Measurements from ENCODE around the gene CCDC88A. TPM values are rescaled to one million over a fixed set of nuclear protein-coding genes. Genes with fewer than 3 reads are reported as not detected.
"Not testable (repeated sequence)": the region's sequence is repeated elsewhere in the genome, so short reads cannot be mapped to it uniquely, and the experiment has no call there.

CCDC88A gene
- total RNA-seq, 3 donors from 2014 or later = 36.1 to 74.6 (median 50.1) TPM

DNA sequence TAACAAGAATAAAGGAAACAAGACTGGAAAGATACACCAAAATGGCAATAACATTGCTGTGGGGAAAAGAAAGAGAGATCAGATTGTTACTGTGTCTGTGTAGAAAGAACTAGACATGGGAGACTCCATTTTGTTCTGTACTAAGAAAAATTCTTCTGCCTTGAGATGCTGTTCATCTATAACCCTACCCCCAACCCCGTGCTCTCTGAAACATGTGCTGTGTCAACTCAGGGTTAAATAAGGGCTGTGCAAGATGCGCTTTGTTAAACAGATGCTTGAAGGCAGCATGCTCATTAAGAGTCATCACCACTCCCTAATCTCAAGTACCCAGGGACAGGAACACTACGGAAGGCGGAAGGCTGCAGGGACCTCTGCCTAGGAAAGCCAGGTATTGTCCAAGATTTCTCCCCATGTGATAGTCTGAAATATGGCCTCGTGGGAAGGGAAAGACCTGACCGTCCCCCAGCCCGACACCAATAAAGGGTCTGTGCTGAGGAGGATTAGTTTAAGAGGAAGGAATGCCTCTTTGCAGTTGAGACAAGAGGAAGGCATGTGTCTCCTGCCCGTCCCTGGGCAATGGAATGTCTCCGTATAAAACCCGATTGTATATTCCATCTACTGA, 140.3 kb downstream of the CCDC88A start:
- H3K4me3 ChIP-seq; H3K36me3 ChIP-seq; H3K27me3 ChIP-seq; H3K4me1 ChIP-seq; DNase-seq (ENCODE audit: low spot score in 2 of 2); H3K27ac ChIP-seq; H3K9me3 ChIP-seq; intact Hi-C loops (cut with DNase I; ENCODE audit: low total_unique reads): not testable (repeated sequence)

- TF ChIP-seq CTCF (IDR thresholded peaks at IDR 0.05) (no peak), POLR2AphosphoS5 (IDR thresholded peaks at IDR 0.05) (no peak)
- no peak for DNase-seq (ENCODE audit: low spot score in 2 of 2)
- H3K4me3 ChIP-seq = no peak overlapping the region
- H3K4me1 ChIP-seq = no peaks in the 10 kb centered on the region
- H3K27ac ChIP-seq = no peak overlapping the region
- intact Hi-C loops (cut with DNase I; ENCODE audit: low total_unique reads) = no loop called here
- H3K9me3 ChIP-seq = no peaks in the 10 kb centered on the region
- no peaks in the 10 kb centered on the region for H3K36me3 ChIP-seq
- no peaks in the 10 kb centered on the region for H3K27me3 ChIP-seq
Measured at GRCh38 chr2:55277310-55277709, 142.3 kb downstream of the CCDC88A start.

DNA sequence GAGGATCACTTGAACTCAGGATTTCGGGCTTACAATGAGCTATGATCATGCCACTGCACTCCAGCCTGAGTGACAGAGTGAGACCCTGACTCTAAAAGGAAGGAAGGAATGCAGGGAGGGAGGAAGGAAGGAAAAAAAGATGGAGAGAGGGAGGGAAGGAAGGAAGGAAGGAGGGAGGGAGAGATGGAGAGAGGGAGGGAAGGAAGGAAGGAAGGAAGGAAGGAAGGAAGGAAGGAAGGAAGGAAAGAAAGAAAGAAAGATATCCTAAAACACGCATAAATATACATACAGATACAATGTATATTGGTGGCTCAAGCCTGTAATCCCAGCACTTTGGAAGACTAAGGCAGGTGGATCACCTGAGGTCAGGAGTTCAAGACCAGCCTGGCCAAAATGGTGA, 145.3 kb downstream of the CCDC88A start:
- DNase-seq (ENCODE audit: low spot score in 2 of 2); H3K27me3 ChIP-seq; intact Hi-C loops (cut with DNase I; ENCODE audit: low total_unique reads); H3K27ac ChIP-seq; H3K4me1 ChIP-seq; H3K4me3 ChIP-seq; H3K9me3 ChIP-seq; H3K36me3 ChIP-seq: not testable (repeated sequence)

- Histone ChIP-seq H3K4me3 (peak overlapping the region; percentile 51 to 72 (median 66)), H3K27ac (peak overlapping the region; percentile 67 to 81), H3K9me3 (no peaks in the 10 kb centered on the region), H3K4me1 (no peaks in the 10 kb centered on the region), H3K27me3 (no peaks in the 10 kb centered on the region), H3K36me3 (no peaks in the 10 kb centered on the region)
- TF ChIP-seq POLR2AphosphoS5 (IDR thresholded peaks at IDR 0.05) (no peak), CTCF (IDR thresholded peaks at IDR 0.05) (no peak), POLR2A (IDR thresholded peaks at IDR 0.05) (no peak)
- intact Hi-C loops (cut with DNase I; ENCODE audit: low total_unique reads) = no loop called here
- DNase-seq (ENCODE audit: low spot score in 2 of 2) = no peak
Measured at GRCh38 chr2:55269645-55269990, 150.0 kb downstream of the CCDC88A start.

GRCh38 chr2:55268907-55269644, 150.6 kb downstream of the CCDC88A start, which contains the start of gene MTIF2:
Gene MTIF2, minus strand, starts transcription at chr2:55269231. Its CDS starts 5,373 bp downstream, at chr2:55263858.
- no peaks in the 10 kb centered on the region for H3K4me1 ChIP-seq
- DNase-seq (ENCODE audit: low spot score in 2 of 2) = peak; percentile 91 to 96
- no peaks in the 10 kb centered on the region for H3K27me3 ChIP-seq
- peak within 1 kb of the TSS; percentile 81 to 82 for H3K27ac ChIP-seq
- no peaks in the 10 kb centered on the region for H3K9me3 ChIP-seq
- H3K36me3 ChIP-seq = no peaks in the 10 kb centered on the region
- peak within 1 kb of the TSS; percentile 51 to 72 (median 66) for H3K4me3 ChIP-seq
- intact Hi-C loops (cut with DNase I; ENCODE audit: low total_unique reads) = no loop called here
- TF ChIP-seq POLR2AphosphoS5 (IDR thresholded peaks at IDR 0.05) (peak; percentile 70 to 87 (median 84)), POLR2A (IDR thresholded peaks at IDR 0.05) (no peak)

DNA sequence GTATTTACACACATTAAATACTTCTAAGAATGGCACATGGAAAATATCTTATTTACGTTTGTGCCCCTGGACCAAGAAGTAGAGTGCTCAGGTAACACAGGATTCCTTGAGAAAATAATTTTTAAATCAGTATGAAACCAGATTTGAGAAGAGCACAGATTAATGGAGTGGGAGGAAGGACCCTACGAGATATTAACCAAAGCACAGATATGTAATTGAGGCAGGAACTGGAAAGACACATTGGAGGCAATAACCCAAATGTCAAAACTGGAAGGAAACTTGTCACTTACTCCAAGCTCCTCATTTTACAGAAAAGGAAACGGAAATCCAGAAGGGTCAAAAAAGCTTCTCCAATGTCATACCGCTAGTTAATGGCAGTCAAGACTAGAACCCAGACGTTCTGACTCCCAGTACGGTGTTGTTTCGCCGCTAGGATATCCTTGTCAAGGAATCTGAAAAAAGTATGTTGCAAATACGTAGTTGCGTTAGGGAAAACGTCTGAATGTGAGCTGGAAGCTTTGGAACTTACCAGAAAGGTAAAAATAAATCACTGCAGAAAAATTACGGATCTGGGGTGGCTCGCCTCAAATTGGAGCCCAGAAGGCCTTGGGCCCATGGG, 151.3 kb downstream of the CCDC88A start:
- TF ChIP-seq POLR2AphosphoS5 (IDR thresholded peaks at IDR 0.05) (no peak), POLR2A (IDR thresholded peaks at IDR 0.05) (no peak), CTCF (IDR thresholded peaks at IDR 0.05) (no peak)
- Histone ChIP-seq H3K27ac (peak overlapping the region; percentile 81 to 82), H3K4me3 (peak overlapping the region; percentile 51 to 72 (median 66)), H3K27me3 (no peaks in the 10 kb centered on the region), H3K9me3 (no peaks in the 10 kb centered on the region), H3K4me1 (no peaks in the 10 kb centered on the region), H3K36me3 (no peaks in the 10 kb centered on the region)
- DNase-seq (ENCODE audit: low spot score in 2 of 2) = no peak
- intact Hi-C loops (cut with DNase I; ENCODE audit: low total_unique reads) = no loop called here

DNA sequence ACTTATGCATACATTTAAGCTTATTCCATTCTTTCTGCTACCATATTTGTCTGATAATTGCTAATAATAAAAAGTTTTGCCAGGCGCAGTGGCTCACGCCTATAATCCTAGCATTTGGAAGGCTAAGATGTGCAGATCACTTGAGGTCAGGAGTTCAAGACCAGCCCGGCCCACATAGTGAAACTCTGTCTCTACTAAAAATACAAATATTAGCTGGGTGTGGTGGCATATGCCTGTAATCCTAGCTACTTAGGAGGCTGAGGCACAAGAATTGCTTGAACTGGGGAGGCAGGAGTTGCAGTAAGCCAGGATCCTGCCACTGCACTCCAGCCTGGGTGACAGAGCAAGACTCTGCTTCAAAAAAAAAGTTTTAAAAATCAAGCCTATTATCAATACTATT, 160.1 kb downstream of the CCDC88A start:
- H3K36me3 ChIP-seq; intact Hi-C loops (cut with DNase I; ENCODE audit: low total_unique reads); H3K9me3 ChIP-seq; H3K4me1 ChIP-seq; DNase-seq (ENCODE audit: low spot score in 2 of 2); H3K27me3 ChIP-seq; H3K4me3 ChIP-seq; H3K27ac ChIP-seq: not testable (repeated sequence)

Data from breast epithelium (tissue), 4 donors.